GM18526 (cell line): ENCODE results near the gene AK2.

Experiments
- POLR2A ChIP-seq: IDR thresholded peaks from 3 replicates; pipeline ENCODE4 v1.6.1; 2011; ENCODE audit not compliant: insufficient read length; ENCODE audit errors: extremely low read depth

AK2 gene

DNA sequence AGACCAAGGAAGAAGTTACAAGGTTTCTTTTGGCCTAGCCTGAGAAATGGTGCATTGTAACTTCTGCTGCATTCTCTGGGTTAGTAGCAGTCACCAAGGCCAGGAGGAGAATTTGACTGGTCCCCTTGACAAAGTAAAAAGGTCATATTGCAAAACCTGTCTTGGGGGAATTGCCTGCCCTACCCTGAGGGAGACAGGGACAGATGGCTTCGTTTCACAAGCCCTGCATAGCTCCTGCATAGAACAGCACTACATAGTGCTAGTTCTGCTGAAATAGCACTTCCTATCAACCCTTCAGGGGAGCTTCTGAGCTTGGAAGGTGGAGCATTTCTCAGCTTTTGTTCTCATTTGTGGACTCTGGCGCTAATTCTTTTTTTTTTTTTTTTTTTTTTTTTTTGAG lies 20.4 kb upstream of the AK2 start:
- no peak for TF ChIP-seq POLR2A

DNA sequence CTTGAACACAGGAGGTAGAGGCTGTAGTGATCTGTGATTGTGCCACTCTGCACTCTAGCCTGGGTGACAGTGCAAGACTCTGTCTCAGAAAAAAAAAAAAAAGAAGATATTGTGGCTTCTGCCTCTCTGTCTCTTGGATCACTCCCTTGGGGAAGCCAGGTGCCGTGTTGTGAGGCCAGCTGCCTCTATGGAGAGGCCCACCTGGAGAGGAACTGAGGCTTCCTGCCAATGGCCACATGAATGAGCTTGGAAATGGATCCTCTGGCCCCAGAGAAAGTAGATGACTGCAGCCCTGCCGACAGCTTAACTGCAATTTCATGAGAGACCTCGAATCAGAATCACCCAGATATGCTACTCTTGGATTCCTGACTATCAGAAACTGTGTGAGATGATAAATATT lies 19.7 kb upstream of the AK2 start:
- TF ChIP-seq POLR2A = no peak

DNA sequence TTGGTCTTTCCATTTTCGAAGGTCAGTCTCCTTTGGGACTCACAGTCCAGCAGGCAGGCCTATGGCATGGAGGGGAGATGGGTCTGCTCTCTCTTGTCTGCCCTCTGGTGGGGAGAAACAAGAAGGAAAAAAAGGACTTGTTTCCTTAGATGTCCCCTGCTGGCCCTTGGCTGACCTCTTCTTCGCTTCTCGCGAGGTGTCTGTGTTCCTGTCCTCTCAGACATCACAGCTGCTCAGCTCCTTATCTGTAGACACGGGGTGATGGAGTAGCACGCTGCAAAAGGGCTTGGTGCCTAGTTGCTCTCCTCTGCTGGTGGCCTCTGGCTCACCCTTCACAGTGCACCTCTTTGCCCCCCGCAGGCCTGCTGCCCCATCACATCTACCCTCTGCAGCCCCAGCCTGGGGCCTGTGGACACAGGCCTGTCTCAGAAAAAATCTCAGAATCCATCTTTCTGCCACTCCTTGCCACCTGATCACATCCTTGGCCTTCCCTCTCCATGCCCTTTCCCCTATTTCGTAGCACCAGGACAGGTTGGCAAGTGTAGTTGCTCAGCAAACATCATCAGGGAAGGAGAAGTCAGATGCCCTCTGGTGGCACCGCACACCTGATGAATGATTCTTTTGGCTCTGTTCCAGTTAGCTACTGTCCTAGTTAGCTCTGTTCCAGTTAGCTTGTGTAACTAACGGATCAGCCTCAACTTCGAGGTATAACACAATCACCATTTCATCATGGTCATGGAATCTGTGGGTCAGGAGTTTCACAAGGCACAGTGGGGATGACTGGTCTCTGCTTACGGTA lies 18.7 kb upstream of the AK2 start:
- no peak for TF ChIP-seq POLR2A

DNA sequence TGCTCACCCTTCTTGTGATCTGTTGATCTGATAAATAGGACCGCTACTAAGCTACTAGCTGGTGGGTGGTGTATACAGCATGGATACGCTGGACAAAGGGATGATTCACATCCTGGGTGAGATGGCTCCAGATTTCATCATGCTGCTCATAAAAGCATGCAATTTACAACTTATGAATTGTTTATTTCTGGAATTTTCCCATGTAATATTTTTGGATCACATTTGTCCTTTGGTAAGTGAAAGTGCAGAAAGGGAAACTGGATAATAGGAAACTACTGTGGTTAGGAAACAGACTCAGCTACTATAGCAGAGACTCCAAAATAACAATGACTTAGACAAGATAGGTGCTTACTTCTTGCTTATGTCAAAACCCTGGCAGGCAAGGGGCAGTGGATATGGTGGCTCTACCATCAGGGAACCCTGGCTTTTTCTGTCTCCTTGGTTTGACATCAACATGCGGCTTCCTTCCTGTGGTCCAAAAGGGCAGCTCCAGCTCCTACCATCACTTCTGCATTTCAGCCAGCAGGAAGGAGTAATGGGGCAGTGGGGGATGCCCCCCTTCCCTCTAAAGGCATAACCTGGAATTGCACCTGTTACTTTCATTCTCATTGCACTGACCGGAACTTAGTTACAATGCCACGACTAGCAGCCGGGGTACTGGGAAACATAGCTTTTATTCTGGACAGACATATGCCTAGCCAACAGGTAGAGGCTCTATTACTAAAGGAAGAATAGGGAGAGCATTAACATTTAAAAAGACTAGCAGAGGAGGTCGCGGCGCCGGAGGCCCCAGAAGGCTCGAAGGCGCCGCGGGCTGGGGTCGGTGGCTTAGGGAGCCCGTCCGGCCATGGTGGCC lies 13.8 kb upstream of the AK2 start:
- TF ChIP-seq POLR2A = no peak

DNA sequence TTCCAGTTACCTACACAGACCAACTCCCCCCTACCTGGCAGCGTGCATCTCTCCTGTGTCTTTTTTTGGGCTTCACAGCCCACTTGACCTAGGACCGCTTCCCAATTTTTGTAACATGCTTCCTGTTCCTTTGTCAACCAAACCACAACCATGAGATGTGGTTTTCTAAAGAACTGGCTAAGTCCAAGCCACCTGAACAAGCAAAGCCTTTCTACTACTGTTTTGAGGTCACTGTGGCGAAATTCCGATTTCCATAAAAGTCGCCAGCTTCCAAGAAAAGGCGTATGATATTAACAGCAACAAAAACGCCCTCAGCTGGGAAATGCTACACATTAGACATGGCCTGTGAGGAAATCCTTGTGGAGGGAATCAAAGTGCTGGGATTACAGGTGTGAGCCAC lies 12.7 kb upstream of the AK2 start:
- TF ChIP-seq POLR2A = no peak

DNA sequence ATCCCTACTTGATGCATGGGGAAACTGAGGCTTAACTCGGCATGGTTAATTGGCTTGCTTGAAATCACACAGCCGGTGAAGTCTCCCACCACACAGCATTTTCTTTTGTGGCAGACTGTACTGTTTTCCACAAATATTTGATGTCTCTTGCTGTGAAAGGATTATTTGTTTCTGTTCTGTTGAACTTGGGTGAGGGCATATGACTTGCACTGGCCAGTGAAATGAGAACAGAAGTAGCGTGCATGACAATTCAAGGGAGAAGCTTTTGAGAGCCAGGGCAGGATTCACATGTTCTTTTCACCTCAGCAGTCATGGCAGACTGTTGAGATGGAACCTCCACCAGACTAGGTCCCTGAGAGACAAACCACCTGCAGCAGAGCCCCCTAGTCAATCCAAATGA lies 11.7 kb upstream of the AK2 start:
- TF ChIP-seq POLR2A = no peak

DNA sequence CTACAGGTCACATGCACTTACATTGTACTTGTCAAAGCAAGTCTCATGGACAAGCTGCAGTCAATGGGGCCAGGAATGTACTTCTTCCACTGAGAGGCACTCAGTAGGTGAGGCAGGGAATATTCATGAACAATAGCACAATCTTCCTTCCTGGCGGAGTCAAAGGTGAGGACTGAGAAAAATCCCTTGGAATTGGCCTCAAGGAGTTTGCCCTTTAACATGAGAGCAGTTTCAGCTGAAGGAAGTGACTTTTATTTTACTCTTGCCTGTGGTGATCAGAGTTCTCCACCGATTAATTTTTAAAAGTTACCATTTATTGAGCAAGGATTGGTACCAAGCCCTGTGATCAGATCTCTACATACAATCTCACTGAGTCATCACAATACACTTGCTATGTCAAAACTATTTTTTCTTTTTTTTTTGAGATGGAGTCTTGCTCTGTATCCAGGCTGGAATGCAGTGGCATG lies 11.2 kb upstream of the AK2 start:
- no peak for TF ChIP-seq POLR2A

DNA sequence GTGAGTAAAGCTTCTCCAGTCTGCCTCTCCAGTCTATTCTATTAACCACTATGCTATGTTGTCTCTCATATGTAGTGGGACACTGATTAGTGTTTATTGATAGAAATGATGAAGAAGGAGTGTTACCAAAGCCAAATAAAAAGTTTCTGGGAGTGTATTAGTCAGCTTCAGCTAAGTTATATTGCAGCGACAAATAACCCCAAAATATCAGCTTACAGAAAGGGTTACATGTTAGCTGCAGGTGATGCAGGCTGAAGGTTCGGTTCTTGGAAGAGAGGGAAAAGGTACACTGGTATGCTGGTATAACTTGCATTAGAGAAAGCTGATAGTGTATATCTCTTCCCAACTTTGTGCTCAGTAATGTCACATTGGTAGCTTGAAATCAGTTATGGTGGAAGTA lies 10.6 kb upstream of the AK2 start:
- no peak for TF ChIP-seq POLR2A

DNA sequence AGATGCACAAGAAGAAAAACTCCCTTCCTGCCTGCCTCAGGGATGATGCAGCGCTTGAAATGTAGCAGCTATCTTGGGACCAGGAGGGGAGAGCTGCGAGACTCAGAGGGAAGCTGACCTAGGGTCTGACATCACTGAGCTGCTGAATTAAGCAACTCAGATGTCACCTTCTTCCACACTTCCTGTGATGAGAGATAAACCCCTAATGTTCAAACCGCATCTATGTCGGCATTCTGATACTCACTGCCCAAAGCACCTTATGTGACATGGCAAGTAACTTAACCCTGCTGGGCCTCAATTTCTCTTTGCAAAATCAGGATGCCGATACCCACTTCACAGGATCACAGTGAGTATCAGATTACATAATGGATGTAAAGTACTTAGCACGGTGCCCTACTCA lies 9.1 kb upstream of the AK2 start:
- TF ChIP-seq POLR2A = no peak

DNA sequence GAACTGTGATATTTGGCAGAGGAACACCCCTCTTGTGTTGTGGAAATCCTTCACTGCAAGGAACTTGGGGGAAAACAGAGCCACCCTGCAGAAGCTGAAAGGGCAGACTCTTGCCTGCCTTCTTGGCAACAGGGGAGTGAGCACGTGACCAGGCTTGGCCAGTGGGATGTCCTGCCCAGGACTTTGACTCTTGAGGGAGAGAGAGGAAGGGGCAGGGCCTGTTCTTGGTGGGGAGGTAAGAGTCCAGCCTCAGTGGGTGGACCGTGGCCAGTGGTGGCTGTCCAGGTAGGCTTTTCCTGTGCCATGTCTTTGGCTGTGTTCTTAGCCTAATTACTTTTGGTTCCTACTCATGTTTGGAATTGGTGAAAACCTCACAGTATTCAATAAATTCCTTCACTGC lies 8.6 kb upstream of the AK2 start:
- TF ChIP-seq POLR2A = no peak

DNA sequence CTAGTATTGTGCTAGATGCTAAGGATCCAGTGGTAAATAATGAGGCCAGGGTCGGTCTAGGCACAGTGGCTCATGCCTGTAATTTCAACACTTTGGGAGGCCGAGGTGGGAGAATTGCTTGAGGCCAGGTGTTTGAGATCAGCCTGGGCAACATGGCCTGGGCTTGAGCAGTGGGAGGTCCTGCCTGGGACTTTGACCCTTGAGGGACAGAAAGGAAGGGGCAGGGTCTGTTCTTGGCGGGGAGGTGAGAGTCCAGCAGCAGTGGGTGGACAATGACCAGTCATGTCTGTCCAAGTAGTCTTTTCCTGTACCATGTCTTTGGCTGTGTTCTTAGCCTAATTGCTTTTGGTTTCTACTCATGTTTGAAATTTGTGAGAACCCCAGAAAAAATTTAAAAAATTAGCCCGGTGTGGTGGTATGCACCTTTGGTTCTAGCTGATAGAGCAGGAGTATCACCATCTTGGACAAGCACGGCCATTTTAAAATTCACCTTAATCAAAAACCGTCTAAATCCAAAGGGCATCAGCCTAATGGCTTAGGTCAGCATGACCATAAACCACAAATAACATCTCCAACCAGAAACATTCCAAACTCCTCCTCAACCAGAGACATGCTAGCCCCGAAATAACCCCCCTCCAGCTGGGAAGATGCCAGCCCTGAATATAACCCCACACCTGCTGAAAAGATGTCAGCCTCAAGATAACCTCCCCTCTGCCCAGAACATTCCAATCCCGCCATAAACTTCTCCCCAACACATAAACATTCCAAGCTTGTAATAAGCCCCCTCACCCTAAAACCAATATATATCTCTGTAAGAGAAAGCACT lies 6.8 kb upstream of the AK2 start:
- no peak for TF ChIP-seq POLR2A

DNA sequence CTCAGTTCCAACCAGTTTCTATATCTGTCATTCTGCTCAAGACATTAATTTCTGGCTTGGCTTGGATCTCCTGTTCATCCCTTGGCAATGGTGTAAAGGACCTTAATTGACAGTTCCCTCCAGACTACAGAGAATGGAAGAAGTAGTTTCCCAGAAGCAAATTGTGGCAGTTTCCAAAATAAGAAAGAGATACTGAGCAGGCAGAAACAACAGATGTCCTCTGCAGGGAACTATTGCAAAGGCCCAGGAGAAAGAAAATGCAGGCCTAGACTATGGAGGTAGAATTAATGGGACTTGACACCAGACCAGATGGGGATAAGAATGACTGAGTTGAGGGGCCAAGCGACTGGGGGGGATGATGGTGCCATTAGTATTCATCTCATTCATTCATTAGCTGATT lies 6.1 kb upstream of the AK2 start:
- TF ChIP-seq POLR2A = no peak

DNA sequence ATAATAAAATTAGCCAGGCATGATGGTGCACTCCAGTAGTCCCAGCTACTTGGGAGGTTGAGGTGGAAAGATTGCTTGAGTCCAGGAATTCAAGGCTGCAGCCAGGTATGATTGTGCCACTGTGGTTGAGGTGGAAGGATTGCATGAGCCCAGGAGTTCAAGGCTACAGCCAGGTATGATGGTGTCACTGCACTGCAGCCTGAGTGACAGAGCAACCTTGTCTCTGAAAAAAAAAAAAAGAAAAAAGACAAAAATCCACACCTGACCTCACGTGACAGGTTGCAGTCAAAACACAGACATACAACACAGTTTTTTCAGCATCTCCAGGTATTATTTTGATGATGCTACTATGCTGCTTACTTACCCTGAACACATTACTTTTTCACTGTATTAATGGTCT lies 4.3 kb upstream of the AK2 start:
- no peak for TF ChIP-seq POLR2A

DNA sequence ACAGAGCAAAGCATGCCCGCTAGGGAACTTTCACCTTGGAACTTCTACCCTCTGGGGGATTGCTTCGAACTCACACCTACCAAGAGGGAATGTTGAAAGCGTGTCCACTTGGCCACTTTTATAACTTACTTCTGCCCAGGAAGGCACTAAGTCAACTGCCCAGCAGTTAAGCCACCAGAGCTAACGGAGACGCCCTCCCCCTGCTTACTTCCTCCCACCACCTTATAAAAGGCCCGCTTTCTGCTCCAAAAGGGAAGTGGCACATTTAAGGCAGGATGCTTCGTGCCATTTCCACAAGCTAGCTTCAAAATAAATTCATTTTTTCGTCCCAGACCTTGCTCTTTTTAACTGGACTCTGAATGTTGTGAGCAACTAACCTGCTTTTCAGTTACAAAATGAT lies 3.2 kb upstream of the AK2 start:
- no peak for TF ChIP-seq POLR2A

DNA sequence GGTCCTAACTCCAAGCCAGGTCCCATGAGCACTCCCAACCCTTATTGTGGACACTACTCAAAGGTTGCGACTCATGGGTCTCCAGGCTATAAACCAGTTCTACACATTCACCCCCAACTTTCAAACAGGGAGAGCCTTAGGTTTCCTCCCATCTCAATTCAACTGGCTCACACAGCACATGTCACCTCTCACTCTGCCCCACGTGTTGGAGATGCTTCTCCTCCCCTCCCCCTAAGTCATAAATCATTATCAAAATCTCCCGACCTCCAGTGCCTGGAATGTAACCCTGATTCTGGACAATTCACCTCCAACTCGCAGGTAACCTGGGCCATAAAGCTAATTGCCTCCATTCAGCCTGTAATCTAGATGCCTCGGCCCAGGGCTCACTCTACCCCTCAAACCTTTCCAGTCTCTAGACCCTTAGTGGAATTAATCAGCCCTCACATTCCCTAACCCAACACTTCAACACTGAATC lies 595 bp downstream of the AK2 start:
- no peak for TF ChIP-seq POLR2A

DNA sequence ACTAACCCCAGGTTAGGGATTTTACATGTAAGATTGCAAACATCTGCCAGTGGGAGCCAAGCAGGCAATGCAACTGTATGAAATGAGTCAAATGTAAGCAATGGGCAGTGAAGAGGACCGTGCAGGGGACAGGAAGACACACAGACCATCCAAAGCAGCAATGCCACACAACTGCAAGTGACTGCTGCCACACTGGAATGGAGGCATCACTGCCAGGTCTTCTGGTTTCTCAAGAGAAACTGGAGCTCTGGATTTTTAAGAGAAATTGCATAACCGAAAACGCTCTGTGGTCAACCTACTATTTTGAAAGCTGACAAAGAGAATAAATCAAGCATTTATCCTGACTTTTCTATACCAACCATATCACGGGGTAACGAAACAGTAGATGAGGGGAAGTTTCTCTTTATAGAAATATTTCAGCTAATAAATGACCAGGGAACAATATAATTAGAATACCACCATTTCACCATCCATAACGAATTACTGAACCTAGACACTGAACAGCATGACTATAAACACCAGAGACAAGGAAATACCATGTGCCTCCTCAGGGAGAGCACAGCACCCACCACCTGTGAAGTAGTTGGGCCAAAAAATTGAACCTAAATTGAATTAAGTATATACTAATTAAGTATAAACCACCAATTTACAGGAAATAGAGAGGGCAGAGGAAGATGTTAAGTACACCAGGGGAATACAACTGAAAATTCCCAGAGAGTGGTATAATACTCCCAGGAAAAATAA lies 4.4 kb downstream of the AK2 start:
- TF ChIP-seq POLR2A = no peak
